Measurements from ENCODE around the gene RHBDF1. TPM values are rescaled to one million over a fixed set of nuclear protein-coding genes. Genes with fewer than 3 reads are reported as not detected.
"Not testable (repeated sequence)": the region's sequence is repeated elsewhere in the genome, so short reads cannot be mapped to it uniquely, and the experiment has no call there.

The RHBDF1 gene
- total and polyA plus RNA-seq, 7 donors = 9.0 to 24.8 (median 18.3) TPM

DNA sequence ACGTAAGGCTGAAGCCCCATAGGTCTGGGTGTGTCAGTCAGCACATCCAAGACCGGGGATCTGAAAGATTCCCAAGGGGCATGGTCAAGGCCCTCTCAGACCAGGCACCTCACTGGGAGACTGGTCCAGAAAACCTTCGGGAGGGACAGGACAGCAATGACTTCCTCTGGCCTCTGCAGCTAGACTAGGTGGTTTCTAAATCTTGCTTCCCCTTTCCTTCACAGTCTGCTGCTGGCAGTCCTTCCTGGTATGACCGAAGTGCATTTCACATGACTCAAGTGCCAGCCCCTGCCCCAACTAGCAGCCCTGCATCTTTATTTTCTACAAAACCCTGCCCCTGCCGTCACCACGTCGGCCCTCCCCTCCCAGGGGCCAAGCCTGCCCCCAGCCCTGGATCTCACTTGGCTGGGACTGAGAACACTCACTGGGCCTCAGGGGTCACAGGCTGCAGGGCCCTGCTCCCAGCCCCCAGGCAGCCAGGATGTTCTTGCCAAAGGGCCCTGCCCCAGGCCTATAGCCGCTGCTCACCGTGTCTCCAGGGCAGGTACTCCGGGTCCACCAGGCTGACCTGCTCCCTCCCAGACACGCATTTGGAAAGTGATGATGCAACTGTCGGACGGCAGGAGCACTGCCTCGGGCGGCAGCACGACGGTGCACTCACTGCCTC lies 37.3 kb downstream of the RHBDF1 start:
- DNase-seq (no peak), ATAC-seq (no peak)
- H3K4me3 ChIP-seq = no peak overlapping the region
- H3K27me3 ChIP-seq (ENCODE audit: insufficient read depth in 3 of 3, low read length in 2 of 3) = no peaks in the 10 kb centered on the region
- H3K4me1 ChIP-seq = no peaks in the 10 kb centered on the region
- WGBS, 3 donors = 68 to 79% (median 77%) methylated on average over 17 of the region's 17 CpGs
- TF ChIP-seq, protein P1, sequence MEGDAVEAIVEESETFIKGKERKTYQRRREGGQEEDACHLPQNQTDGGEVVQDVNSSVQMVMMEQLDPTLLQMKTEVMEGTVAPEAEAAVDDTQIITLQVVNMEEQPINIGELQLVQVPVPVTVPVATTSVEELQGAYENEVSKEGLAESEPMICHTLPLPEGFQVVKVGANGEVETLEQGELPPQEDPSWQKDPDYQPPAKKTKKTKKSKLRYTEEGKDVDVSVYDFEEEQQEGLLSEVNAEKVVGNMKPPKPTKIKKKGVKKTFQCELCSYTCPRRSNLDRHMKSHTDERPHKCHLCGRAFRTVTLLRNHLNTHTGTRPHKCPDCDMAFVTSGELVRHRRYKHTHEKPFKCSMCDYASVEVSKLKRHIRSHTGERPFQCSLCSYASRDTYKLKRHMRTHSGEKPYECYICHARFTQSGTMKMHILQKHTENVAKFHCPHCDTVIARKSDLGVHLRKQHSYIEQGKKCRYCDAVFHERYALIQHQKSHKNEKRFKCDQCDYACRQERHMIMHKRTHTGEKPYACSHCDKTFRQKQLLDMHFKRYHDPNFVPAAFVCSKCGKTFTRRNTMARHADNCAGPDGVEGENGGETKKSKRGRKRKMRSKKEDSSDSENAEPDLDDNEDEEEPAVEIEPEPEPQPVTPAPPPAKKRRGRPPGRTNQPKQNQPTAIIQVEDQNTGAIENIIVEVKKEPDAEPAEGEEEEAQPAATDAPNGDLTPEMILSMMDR (IDR thresholded peaks at IDR 0.05) = no peak
- H3K9me3 ChIP-seq = no peaks in the 10 kb centered on the region
- H3K36me3 ChIP-seq (ENCODE audit: insufficient read depth in 1 of 2, low read depth in 1 of 2) = no peaks in the 10 kb centered on the region
- H3K27ac ChIP-seq = no peak overlapping the region
- intact Hi-C loops (cut with DNase I) = no loop called here

DNA sequence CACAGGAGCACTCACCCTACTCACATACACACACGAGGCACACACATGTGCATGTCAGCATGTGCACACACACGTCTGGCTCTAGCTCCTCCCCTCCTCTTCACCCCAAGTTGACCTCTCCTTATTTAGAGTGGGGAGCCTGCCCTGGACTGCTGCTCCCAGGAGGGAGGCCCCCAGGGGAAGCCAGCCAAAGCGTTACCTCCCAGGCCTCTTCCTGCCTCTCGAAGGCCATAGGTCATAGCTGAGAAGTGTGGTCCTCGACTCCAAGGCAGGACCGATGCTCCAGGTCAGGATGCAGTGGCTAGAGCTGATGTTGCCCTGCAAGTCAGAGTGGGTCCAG lies 37.8 kb downstream of the RHBDF1 start:
- H3K27ac ChIP-seq = no peak overlapping the region
- no peaks in the 10 kb centered on the region for H3K4me1 ChIP-seq
- DNase-seq (no peak), ATAC-seq (no peak)
- no peak overlapping the region for H3K4me3 ChIP-seq
- intact Hi-C loops (cut with DNase I) = no loop called here
- 44 to 56% (median 52%) methylated on average over 6 of the region's 6 CpGs for WGBS, 3 donors
- H3K27me3 ChIP-seq (ENCODE audit: insufficient read depth in 3 of 3, low read length in 2 of 3) = no peaks in the 10 kb centered on the region
- no peaks in the 10 kb centered on the region for H3K36me3 ChIP-seq (ENCODE audit: insufficient read depth in 1 of 2, low read depth in 1 of 2)
- TF ChIP-seq, protein P1 (IDR thresholded peaks at IDR 0.05) = no peak
- H3K9me3 ChIP-seq = no peaks in the 10 kb centered on the region

DNA sequence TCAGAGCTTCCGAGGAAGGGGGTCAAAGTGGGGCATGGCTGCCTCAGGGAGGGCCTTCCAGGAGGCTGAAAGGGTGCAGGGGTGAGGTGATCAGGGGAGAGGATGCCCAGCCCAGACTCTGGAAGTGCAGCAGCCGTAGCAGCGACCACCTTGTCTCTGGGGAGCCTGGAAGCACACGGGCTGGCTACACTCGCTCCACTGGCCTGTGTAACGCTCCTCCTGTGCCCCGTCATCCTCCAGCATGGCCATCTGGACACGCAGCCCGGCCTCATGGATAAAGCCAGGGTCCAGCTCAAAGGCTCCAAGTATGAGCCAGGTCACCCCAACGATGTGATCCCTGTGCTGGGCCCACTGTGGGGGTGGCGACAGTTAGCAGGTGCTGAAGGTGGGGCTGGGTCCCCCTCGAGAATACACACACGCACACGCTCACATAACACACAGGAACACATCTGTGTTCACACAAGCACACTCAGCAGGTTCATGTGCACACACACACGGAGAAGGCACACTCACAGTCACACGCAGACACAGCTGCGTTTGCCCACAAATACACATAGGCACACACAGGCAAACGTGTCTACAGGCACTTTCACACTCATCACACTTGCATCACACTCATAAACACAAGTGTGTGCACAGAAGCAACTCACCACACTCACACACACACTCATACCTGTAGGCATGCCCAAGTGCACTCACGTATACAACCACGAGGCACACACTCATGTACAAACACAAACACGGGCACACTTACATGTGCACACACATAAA lies 38.4 kb downstream of the RHBDF1 start:
- Histone ChIP-seq H3K4me1 (no peaks in the 10 kb centered on the region), H3K27ac (no peak overlapping the region), H3K27me3 (ENCODE audit: insufficient read depth in 3 of 3, low read length in 2 of 3) (no peaks in the 10 kb centered on the region), H3K9me3 (no peaks in the 10 kb centered on the region), H3K36me3 (ENCODE audit: insufficient read depth in 1 of 2, low read depth in 1 of 2) (no peaks in the 10 kb centered on the region), H3K4me3 (no peak overlapping the region)
- DNase-seq = no peak
- intact Hi-C loops (cut with DNase I) = no loop called here
- ATAC-seq = no peak
- 74 to 82% (median 78%) methylated on average over 21 of the region's 21 CpGs for WGBS, 3 donors
- TF ChIP-seq, protein P1 (IDR thresholded peaks at IDR 0.05) = no peak

DNA sequence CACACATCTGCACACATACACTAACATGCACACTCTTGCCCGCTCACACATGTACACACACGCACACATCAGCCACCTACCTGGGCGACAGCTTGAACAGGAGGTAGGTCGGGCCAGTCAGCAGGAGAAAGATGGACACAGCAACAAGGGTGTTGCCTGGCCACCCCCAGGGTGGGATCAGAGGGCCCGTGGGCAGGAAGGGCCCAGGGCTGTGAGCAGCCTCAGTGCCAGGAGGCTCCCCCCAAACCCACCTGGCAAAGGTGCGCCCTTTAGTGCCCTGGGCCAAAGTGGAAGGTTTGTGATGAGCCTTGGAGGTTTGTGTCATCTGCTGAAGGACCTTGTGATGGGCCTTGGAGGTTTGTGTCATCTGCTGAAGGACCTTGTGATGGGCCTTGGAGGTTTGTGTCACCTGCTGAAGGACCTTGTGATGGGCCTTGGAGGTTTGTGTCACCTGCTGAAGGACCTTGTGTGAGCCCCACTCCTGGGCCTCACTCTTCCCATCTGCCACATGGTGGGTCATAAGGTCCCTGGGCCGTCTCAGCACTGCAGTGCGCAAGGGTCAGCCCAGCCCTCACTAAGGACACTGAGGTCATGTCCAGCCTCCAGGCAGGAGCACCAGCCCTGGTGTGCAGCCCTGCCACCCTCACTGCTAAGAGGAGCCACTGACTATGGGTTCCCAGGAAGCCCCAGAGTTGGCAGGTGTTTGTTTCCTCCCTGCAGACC lies 39.1 kb downstream of the RHBDF1 start:
- H3K27me3 ChIP-seq (ENCODE audit: insufficient read depth in 3 of 3, low read length in 2 of 3); H3K27ac ChIP-seq; intact Hi-C loops (cut with DNase I); H3K9me3 ChIP-seq; ATAC-seq; H3K4me1 ChIP-seq; DNase-seq; H3K36me3 ChIP-seq (ENCODE audit: insufficient read depth in 1 of 2, low read depth in 1 of 2); H3K4me3 ChIP-seq: not testable (repeated sequence)
- 72 to 81% (median 80%) methylated on average over 4 of the region's 8 CpGs for WGBS, 3 donors

DNA sequence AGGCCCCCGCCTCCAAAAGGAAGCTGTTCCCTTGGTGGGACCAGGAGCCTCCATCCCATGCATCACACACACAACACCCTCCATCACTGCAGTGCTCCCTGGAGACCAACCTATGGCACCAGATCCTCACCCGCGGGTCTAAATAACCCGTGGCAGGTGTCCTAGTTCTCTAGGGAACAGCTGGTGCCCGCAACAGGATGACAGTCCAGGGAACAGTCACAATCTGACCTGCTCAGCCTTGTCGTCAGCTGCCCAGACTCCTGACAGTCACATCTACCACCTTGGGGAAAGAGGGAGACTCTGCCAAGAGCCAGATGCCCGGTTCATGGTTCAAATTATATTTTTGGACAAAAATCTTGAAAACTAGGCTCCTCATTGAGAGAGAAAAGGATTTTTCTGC lies 41.8 kb downstream of the RHBDF1 start:
- H3K4me3 ChIP-seq; H3K36me3 ChIP-seq (ENCODE audit: insufficient read depth in 1 of 2, low read depth in 1 of 2); DNase-seq; H3K9me3 ChIP-seq; H3K27me3 ChIP-seq (ENCODE audit: insufficient read depth in 3 of 3, low read length in 2 of 3); intact Hi-C loops (cut with DNase I); H3K27ac ChIP-seq; H3K4me1 ChIP-seq: not testable (repeated sequence)
- 20 to 38% (median 23%) methylated on average over 4 to 6 of the region's 7 CpGs for WGBS, 3 donors
- ATAC-seq = peak in 3 of 4 donors; percentile 41 to 61 (median 50)

DNA sequence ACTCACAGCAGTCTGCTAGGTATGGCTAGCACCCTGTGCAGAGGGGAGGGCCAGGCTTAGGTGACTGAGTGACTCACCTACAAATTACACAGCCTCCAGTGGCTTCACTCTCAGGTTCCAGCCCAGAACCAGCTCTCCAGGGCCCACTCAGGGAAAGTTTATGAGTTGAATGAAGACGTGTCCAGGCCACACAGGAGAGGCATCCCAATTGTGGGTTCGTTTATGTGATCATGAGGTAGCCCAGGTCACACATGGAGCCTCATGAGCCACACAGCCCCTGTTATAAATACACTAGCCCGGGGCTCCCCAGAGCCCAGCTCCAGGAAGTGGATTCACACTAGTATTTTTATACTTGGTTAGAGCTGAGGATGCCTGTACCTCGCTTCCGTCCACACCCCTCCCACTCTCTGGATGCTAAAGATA lies 46.5 kb downstream of the RHBDF1 start:
- 42 to 54% (median 52%) methylated on average over 2 of the region's 5 CpGs for WGBS, 3 donors
- H3K9me3 ChIP-seq; ATAC-seq; H3K36me3 ChIP-seq (ENCODE audit: insufficient read depth in 1 of 2, low read depth in 1 of 2); H3K4me3 ChIP-seq; H3K27ac ChIP-seq; H3K27me3 ChIP-seq (ENCODE audit: insufficient read depth in 3 of 3, low read length in 2 of 3); intact Hi-C loops (cut with DNase I); DNase-seq; H3K4me1 ChIP-seq: not testable (repeated sequence)

DNA sequence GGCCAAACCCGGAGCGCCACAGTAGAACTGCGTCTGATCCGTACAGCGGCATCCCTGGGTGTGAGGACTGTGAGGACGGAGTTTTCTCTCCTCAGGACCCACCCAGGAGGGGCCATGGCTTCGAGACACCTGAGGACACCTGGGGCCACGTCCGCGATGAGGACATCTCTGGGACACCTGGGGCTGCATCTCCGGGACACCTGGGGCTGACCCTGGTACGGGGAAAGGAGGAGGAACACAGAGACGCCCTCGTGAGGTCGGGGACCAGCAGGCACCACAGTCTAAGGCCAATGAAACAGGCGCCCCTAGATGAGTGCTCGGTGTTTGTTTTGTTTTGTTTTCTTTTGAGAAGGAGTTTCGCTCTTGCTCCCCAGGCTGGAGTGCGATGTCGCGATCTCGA lies 48.3 kb downstream of the RHBDF1 start:
- ATAC-seq; intact Hi-C loops (cut with DNase I); H3K9me3 ChIP-seq; H3K36me3 ChIP-seq (ENCODE audit: insufficient read depth in 1 of 2, low read depth in 1 of 2); H3K27ac ChIP-seq; DNase-seq; H3K4me1 ChIP-seq; H3K27me3 ChIP-seq (ENCODE audit: insufficient read depth in 3 of 3, low read length in 2 of 3); H3K4me3 ChIP-seq: not testable (repeated sequence)
- 79 to 95% (median 86%) methylated on average over 10 to 16 of the region's 22 CpGs for WGBS, 3 donors

DNA sequence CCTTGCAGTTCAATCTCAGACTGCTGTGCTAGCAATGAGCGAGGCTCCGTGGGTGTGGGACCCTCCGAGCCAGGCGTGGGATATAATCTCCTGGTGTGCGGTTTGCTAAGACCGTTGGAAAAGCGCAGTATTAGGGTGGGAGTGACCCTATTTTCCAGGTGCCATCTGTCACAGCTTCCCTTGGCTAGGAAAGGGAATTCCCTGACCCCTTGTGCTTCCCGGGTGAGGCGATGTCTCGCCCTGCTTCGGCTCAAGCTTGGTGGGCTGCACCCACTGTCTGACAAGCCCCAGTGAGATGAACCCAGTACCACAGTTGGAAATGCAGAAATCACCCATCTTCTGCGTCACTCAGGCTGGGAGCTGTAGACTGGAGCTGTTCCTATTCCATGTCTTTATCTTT lies 51.5 kb downstream of the RHBDF1 start:
- H3K27me3 ChIP-seq (ENCODE audit: insufficient read depth in 3 of 3, low read length in 2 of 3); H3K4me3 ChIP-seq; H3K27ac ChIP-seq; DNase-seq; ATAC-seq; H3K9me3 ChIP-seq; H3K4me1 ChIP-seq; H3K36me3 ChIP-seq (ENCODE audit: insufficient read depth in 1 of 2, low read depth in 1 of 2); intact Hi-C loops (cut with DNase I): not testable (repeated sequence)
- 85 to 88% (median 85%) methylated on average over 12 of the region's 12 CpGs for WGBS, 3 donors

All from psoas muscle (tissue), 8 donors.